ENCODE measurements around the gene FHL1.
"Not testable (repeated sequence)": the region's sequence is repeated elsewhere in the genome, so short reads cannot be mapped to it uniquely, and the experiment has no call there.

Gene FHL1

DNA sequence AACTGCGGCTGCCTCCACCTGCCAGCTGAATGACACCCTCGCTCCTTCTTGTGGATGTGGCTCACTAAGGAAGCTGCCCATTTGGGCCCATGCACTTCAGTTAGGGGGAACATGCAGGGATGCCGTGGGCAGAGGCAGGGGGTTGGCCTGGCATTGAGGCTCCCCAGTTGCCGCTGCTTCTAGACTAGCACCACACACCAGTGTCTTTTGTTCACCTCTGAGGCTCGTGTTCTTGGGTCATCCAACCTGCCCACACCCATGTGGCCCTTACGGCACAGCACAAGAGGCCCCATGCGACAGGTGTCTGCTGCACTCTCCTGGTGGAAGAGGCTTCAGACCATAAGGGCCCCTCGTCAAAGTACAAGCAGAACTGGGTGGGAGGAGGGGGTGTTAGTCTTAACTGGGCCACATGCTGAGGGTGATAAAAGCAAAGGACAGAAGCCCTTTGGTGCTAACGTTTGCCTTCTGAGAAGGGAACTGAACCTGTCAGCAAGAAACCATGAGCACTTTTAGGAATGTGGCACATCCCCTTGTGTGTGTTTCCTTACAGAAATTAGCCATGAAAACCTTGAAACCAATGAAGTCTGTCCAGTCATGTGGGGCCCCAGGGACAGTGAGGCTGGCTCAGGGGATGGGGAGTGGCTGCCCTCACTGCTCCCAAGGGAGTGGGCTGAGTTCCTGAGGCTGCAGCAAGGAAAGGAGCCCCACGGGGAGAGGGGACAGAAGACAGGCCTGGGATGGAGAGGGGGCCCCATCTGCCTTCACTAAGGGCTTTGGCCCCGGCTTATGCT is 64.6 kb downstream of the FHL1 start:
- no peak for DNase-seq

GRCh38 chrX:136212557-136213111 is 65.3 kb downstream of the FHL1 start:
- DNase-seq, result no peak

DNA sequence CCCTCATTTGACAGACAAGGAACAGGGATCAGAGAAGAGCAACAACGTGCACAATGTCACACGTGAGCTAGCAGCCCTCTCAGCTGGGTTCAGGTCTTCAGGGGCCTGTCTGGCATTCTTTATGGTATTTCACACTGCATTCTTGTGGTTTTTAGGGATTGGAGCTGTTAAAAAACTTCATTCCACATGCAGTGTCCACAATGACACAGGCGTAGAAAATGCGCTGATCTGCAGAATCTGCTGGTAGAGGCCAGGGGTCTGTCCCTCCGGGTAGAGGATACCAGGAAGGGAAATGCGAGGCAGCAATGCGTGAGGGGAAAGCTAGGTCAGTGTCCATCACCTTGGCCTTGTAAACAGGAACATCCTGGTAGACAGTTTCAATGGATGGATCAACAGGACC is 67.2 kb downstream of the FHL1 start:
- peak; percentile 89 for DNase-seq

DNA sequence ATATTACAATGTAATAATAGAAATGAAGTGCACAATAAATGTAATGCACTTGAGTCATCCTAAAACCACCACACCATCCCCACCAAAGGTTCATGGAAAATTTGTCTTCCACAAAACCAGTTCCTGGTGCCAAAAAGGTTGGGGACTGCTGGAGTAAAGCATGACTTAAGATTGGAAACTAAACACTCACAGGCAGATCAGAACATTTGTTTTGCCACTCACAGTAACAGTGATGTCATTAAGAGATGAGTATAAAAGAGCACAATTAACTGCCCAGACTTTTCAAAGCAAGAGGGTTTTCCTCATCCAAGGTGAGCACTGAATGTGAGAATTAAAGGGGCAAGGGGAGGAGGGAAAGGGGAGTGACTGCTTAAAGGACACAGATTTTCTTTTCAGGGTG is 68.2 kb downstream of the FHL1 start:
- DNase-seq, result no peak

- DNase-seq, result peak; percentile 21
Observed at GRCh38 chrX:136219893-136220292, 72.6 kb downstream of the FHL1 start.

GRCh38 chrX:136220540-136220939 is 73.2 kb downstream of the FHL1 start:
- DNase-seq, result peak; percentile 23

DNA sequence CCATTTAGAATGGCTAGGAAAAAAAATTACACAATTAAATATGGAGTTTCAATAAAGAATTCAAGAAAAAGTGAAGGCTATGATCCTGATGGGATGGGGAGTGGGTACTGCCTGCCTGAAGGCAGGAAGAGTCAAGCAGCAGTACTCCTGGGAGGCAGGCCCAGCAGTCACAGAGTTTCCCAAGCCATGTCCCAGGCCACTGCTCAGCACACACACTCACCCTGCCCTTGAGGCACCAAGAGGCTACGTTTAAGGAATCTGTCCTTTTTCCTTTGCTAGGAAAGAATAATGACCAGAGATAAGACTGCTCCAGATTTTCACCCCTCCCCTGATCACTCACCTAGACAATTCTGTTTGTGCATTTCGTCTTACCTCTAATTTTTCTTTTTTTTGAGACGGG is 73.6 kb downstream of the FHL1 start:
- no peak for DNase-seq

DNA sequence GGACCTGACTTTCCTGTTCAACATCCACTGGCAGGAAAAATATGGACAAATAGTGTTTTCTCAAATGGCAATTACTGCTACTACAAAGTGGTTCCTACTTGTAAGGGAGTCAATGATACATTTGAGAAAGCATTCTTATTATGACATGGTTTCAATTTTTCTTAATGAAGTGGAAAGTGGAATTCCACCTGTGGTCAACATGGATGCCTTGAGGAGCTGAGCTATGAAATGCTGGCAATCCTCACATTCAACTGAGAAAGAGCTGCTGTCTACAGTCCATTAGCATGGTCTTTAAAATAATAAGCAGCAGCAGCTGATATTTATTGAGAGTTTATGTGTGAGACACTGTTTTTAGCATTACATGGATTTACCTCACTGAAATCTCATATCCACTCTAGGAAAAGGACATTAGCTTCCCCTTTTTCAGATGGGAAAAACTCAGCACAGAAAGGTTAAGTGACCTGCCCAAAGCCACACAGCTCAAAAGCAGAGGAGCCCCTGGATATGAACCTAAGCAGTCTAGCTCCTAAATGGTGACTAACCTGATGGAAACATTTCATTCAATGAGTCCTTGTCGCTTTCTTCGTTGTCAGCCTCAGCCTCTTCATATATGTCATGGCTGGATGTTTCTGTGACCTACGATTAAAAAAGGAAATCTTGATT is 74.6 kb downstream of the FHL1 start:
- DNase-seq, result no peak

- DNase-seq, result no peak
Observed at GRCh38 chrX:136227074-136227473, 79.7 kb downstream of the FHL1 start.

DNA sequence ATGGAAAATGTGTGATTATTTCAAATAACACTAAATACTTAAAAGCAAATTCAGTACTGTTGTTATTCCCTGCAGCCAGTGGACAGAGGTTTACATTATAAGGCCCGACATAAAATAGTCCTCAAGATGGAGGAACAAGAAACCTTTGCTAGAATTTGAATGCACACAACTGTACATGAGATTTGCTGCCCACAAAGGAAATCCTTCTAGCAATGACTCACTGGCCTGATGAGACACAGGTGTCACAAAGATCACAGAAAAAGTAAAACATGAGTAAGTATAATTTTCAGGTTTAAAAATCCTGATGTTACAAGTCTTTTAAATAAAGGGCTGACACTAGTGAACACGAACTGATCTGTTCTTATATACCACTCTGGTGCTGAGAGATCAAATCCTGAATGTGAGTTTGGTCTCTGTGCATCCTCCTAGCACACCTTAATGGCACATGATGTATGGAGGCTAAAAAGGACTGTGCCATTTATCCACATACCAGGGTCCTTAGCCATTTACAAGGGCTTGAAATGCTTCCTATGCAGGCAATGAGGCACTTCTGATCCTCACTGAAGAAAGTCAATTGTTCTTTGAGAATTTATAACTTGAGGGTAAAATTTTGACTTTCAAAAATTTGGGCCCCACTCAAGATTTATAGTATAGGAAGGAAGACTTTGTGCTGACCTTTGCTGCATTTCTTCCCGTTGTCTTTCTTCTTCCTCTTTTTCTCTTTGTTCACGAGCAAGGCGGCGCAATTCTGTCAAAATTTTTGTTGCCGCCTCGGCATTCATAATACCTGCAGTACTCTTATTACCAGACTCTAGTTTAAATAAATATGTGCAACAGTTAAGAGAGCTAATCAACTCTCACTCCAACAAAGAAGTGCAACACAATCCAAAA is 80.9 kb downstream of the FHL1 start:
- no peak for DNase-seq

GRCh38 chrX:136228839-136229207 is 81.5 kb downstream of the FHL1 start:
- no peak for DNase-seq

DNA sequence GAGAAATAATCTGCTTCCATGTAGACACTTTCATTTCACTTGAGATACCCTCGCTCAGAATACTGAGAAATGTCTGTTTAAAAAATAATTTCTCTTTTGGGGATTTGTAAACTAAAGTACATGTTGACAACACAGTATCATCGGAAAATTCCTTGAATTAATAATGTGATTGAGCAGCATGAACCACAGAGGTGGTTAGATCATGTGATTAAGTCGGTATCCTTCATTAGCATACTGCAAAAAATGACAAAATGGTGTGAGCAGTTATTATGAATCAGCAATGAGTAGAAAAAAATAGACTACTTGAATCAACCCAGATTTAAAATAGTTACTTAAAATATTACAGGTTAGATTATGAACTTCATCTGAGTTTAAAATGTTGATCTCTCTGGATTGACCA is 89.7 kb downstream of the FHL1 start:
- no peak for DNase-seq

GRCh38 chrX:136237849-136238248 is 90.5 kb downstream of the FHL1 start:
- not testable (repeated sequence) for DNase-seq

GRCh38 chrX:136246201-136246600 is 98.9 kb downstream of the FHL1 start:
- no peak for DNase-seq

- no peak for DNase-seq
Observed at GRCh38 chrX:136250191-136251040, 103.1 kb downstream of the FHL1 start.

DNA sequence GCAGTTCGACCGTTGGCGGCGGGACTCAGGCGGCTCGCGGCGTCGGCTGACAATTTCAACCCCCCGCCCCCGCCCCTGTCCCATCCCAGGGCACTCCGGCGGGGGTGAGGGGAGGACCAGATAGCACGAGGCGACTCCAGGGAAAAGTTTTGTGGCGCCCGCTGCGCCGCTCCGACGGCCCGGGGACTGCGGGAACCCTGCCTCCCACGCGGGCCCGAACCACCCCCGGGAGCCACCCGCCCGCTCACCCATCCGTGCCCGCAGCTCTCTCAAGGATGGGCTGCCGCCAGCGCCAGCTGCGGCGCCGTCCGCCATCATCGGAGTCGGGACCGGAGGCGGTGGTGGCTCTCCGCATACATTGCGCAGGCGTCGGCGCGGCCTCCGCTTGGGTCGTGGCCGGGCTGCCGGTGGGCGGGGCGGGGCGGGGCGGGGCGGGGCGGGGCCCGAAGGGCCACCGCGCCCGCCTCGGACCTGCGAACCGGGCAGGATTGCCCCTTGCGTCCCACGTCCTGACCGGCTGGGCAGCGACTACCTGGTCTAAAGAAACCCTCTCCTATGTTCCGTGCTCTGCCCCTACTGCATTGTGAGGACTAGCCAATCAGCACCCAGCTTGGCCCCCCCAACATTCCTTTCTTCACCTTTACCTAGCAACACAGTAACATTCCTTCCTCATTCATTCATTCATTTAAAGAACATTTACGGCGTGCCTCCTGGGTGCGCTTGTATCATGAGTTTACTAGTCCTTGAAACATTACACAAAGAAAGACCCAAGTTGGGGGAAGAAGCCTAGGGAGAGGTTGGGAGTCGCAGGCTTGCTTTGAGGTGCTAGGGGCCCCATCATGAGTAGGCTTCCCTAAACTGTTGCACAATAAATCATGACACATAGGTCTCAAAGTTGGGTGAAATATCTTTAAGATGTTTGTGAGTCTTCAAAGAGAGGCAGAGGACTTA is 104.0 kb downstream of the FHL1 start, which contains the start of gene MAP7D3:
Gene MAP7D3 (minus strand): TSS at position 360 of the 951 bp plus-strand sequence. CDS start 42 bp downstream, at position 318.
- DNase-seq, result peak; percentile 38

DNA sequence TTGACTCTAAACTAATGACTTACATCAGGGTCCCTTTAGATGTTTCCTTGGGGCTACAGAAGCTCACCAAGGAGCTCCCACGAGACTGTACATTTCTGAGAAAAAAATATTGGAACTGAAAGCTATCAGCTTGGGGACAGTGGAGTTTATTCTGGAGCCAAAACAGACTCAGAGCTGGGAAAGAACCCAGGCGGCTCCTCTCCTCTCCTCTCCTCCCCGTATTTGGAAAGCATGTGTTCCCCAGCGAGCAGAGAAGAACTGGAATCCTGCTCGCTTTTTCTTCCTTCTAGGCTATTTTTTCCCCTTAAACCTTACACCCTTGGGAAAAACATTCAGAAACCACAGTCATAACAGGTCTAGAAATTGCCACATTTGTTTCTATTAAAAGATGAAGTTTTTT is 108.2 kb downstream of the FHL1 start:
- DNase-seq, result no peak

GRCh38 chrX:136256026-136256425 is 108.7 kb downstream of the FHL1 start:
- DNase-seq, result no peak

- no peak for DNase-seq
Observed at GRCh38 chrX:136258951-136259350, 111.6 kb downstream of the FHL1 start.

- DNase-seq, result peak; percentile 78
Observed at GRCh38 chrX:136259543-136259942, 112.2 kb downstream of the FHL1 start.

- peak; percentile 57 for DNase-seq
Observed at GRCh38 chrX:136260776-136261175, 113.4 kb downstream of the FHL1 start.

All from NCI-H226 (cell line).